Right ventricle myocardium superior (tissue), 1 donor: ENCODE measurements around the gene LIN37. TPM values are rescaled to one million over a fixed set of nuclear protein-coding genes. Genes with fewer than 3 reads are reported as not detected.
A peak's percentile ranks its signal among the peaks of the same experiment; 100 is the strongest.

Source experiments
- ATAC-seq: fragments of 200-7000 bp; cut with Tn5 transposase; one replicate; pipeline ENCODE4 v1.9.1; 2020; ENCODE audit warnings: mild to moderate bottlenecking; ENCODE audit not compliant: poor library complexity
- DNase-seq: peaks from one replicate; pipeline ENCODE4 v3.0.0-alpha.2; 2020
- intact Hi-C: fragments of 100-400 bp; cut with DNase I; formaldehyde crosslinking; loops from one replicate; pipeline ENCODE4 v1.11.2; 2022
- long read RNA-seq: library from polyadenylated mRNA; unstranded; transcript quantifications from one replicate; pipeline ENCODE4 v2.0.0, GENCODE V29; 2021
- total RNA-seq: library from RNA; stranded (reverse); fragmentation: NEBNext Ultra II Directional; extraction: Animal tissue kit (Norgen Biotek cat#: 25700); gene quantifications from one replicate; pipeline ENCODE4 v1.2.1, GENCODE V29; 2021
- donor health status: DM: no; HTN: yes; CAD: no; lungs with severe emphysema.

Gene LIN37, protein sequence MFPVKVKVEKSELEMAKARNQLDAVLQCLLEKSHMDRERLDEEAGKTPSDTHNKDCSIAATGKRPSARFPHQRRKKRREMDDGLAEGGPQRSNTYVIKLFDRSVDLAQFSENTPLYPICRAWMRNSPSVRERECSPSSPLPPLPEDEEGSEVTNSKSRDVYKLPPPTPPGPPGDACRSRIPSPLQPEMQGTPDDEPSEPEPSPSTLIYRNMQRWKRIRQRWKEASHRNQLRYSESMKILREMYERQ
- total RNA-seq, result 5.2 TPM
- long read RNA-seq, partial matches to known transcripts, result 0 of 3 reads
- long read RNA-seq, other reads (novel, unspliced or antisense), result 1 of 3 reads

DNA sequence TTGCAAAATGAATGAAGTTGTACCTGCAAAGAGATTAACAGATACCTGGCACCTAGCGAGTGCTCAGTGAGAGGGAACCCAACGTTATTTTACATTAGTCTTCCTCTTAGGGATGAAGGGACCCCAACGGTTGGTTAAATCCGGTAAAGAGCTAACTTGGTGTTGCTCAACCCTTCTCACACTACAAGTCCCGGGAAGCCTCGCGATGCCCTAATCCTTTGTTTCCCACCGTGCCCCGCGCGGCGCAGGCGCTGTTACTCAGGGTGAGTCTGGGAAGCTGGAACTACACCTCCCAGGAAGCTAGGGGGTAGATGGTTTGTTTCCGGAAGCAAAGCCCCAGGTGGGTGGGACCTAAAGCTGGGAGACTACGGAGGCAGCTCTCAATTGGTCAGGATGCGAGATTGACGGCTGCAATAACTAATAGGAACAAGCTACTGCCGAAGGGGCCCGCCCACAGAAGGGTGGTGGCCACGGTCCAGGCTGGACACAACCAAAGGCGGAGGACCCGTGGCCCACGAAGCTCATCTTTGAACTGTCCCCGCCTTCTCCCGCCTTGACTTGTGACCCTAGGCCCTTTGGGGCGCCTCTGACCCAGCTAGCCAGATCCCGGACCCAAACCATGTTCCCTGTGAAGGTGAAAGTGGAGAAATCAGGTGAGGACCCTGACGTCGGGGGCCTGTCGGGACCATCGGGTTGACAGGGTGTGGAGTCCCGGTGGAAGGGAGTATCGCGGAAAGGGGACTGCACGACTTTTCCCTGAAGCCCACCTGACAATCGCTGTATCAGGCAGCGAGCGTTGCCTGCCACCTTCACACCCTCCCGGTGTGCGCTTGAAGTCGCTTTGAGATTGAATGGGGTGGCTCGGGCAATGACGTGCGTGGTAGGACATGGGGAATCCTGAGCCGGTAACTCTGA lies at the start of gene LIN37:
TSS of gene LIN37 (plus strand) at position 471 of the 915 bp plus-strand sequence. CDS start at position 620, 149 bp downstream.
- intact Hi-C loops, result no loop called here
- DNase-seq, result peak; percentile 99
- ATAC-seq, result peak; percentile 86

DNA sequence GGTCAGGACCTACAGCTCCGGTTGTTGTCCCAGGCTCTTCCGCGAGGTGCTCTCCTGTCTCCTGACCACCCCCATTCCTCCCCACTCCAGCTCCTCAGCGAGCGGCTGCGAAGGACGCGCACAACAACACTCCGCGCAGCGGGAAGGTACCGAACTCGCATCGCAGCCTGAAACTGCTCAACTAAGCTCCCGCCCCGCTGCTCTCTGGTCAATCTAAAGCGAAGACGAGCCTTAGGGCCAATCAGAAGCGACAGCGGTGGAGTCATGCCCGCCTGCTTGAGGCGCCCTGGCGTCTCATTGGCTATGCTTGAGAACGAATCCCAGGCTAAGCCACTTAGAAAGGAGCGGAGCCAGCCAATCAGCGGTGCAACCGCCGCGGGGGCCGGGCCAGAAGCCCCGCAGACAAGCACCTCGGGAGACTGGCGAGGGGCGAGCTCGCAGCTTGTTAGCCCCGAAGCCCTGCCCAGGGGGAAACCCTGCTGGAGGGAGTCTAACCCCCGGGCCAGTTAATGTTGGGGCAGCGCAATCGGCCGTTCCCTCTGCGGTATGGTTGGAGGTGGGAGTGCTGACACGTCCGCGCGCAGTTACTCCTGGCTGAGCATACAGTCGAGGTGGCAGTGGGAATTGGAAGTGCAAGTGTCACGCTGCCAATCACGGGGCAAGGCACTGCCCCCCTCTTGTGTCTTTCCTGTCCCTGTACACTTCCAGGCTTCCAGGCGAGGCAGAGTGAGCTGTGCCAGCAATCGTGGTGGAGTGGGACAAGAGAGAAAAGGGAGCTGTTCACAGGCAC lies 46.0 kb upstream of the LIN37 start:
- intact Hi-C loops, result no loop called here
- DNase-seq, result peak; percentile 97
- ATAC-seq, result peak; percentile 100

DNA sequence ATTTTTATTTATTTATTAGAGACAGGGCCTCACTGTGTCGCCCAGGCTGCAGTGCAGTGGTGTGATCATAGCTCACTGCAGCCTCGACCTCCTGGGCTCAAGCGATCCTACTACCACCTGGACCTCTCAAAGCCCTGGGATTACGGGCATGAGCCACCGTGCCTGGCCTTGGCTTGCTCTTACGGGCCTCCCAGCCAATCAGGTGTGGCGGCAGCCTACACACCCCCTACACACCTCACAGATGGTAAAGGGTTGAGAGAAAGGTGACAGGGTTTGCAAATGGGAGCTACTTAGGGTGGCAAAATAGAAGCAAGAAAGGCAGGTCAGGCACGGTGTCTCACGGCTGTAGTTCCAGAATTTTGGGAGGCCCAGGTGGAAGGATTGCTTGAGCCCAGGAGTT lies 45.0 kb upstream of the LIN37 start:
- no peak for DNase-seq
- no peak for ATAC-seq
- intact Hi-C loops, result no loop called here

DNA sequence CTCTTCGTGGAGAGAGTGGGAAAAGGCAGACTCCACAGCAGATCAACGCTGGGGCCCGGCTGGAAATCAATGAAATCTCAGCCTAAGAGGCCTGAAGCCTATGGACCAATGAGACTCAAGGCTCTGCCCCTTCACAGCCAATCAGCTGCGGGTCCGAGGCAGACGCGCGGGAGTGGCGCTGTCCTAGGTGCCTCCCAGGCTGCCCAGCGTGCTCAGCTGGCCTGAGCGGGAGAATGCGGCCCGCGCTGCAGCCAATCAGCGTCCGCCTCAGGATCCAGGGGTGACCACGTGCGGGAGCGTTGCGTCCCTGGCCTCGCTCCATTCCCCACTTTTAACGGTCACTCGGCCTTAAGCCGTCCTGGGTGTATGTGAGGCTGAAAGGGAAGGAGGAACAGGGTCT lies 44.2 kb upstream of the LIN37 start, which contains the start of gene ZBTB32:
TSS of gene ZBTB32 (plus strand) at position 341 of the 400 bp plus-strand sequence. CDS start 10,069 bp downstream, outside the sequence.
- intact Hi-C loops, result no loop called here
- DNase-seq (no peak), ATAC-seq (no peak)

DNA sequence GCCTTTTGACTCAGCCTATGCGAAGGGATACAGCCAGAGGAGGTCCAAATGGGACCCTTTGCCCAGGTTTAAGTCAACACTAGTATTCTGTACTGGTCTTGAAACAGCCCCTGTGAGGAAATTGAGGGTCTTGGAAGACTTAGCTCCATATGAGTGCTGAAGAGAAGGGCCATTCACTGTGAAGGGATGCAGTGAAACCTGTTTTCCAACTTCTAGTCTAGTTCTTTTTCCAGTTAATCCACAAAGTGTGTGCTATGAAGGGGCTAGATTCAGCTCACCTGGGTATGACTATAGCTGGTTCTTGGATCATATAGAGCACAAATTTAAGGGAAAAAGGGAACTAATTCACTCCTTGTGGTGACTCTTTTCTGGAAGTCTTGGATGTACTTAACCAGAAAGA lies 40.0 kb upstream of the LIN37 start:
- intact Hi-C loops, result no loop called here
- DNase-seq (no peak), ATAC-seq (no peak)

DNA sequence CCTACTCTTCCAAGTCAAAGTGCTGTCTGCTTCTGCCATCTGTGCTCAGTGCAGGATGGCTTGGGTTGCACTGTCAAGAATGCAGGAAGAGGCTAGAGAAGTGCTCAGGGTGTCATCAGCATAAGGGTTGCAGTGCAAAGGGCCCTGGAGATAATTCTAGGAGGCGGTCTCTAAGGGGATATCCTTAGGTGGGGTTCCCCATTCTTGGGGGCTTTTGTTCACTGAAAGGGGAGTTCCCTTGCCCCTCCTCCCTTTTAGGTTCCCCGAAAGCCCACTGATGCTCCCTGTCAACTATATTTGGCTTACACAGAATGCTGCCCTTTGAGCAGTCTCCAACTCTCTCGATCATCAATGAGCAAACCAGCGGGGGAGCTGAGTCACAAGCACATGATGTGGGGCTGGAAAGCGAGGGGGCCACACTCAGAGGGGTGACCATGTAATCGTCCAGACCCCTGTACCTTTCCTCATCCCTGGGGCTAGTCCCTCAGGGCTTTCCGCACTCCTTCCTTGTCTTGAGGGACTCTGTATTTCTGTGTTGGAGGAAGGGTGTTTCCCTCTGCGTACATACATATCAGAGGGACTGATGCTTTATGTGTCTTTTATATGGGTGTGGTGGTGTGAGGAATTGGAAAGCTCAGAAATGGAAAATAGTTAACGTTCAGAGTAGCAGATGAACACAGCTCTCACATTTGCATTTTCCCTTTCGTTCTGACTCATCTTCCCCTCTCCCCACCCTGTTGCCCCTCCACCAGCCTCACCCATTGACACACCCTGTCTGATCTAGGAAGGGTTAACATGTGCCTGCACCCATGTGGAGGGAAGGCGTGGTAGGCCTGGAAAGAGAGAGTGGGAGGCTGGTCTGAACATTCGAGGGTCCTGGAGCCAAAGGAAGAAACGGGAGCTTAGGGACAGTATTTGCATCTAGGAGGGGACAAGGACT lies 37.3 kb upstream of the LIN37 start:
- intact Hi-C loops, result loop anchor here (10.0 kb wide), 2 partner anchors 166 to 224 kb away; partner anchors contain the start of genes LRFN3 and TMEM147
- ATAC-seq, result no peak
- DNase-seq, result no peak

DNA sequence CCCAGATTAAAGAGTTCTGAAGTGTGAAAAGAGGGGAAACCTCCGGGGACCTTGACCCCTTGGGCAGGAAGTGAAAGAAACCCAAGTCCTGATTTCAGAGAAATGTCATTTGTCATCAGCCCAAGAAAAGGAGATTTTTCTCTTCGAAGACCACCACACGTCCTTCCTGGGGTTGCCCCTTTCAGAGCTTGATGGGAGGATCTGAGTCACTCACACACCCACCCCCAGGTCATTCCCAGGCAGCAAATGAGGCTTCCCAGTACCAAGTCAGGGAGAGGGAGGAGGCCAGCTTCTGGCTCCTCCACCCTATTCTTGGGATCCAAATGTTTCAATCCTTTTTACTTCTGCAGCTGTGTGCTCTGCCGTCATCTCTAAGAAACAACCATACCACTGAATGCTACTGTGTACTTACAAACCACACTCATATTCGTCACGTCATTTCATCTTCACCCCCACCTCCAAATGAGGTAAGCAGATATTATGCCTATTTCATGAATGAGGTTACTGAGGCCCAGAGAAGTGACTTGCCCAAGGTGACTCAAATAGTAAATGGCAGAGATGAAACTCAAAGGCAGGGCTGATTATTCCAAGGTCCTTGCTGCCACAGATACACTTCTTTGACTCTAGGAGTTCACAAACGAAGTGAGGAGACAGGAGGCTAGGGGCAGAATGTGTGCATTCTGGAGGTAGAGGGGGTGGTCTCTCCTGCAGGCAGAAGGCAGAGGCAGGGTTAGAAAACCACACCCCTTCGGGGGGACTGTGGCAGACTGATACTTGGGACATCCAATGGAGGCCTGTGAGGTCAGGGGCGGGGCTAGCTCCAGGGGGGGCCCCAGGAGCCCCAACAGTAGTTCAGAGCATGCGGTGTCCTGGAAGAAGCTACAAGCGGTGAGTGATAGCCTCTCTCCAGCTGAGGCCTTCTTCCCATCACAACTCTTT lies 35.5 kb upstream of the LIN37 start:
- intact Hi-C loops, result loop anchor here (10.0 kb wide), 2 partner anchors 168 to 222 kb away; partner anchors contain the start of genes LRFN3 and TMEM147
- ATAC-seq (no peak), DNase-seq (no peak)

DNA sequence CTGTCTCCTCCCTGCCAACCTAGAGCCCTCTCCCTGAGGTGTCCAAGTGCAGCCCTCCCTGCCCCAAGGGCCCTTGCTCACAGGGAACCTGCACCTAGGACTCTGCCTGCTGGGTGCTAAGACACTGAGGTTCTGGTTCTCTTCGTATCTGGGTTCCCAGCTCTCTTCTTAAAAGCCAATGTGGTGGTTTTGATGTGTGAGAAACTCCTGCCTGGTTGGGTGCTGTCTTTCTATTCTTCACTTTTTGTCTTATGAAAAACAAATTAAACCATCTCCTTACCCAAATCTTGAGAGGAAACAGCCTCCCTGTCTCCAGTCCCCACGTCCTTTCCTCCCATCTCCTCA lies 34.9 kb upstream of the LIN37 start:
- intact Hi-C loops, result loop anchor here (10.0 kb wide), 2 partner anchors 169 to 221 kb away; partner anchors contain the start of genes LRFN3 and TMEM147
- DNase-seq, result no peak

DNA sequence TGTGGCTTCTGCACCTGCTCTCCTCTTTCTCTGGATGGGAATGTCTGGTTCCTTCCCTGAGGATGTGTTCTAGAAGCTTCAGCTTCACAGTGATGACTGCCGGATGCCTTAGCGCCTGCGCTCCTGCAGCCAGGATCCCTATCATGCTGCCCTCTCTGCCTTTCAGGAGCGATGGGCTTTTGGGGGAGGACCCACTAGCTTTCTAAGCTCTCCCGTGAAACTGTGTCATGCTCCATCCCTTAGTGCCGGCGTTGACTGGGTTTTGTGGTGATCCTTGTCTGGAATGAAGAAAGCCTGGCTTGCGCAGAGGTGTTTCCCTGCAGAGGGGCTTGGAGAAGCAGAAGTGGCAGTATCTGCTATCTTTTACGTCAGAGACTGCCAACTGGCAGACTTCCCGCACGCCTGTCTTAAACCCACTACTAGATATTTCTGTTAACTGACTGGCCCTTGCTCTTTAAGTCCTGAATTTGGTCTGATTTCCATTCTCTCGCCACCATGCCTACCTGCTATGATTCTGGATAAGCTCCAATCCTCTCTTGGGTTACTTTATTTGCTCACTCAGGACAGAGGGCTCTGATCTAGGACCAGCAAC lies 34.4 kb upstream of the LIN37 start:
- ATAC-seq, result no peak
- intact Hi-C loops, result loop anchor here (10.0 kb wide), 2 partner anchors 169 to 221 kb away; partner anchors contain the start of genes LRFN3 and TMEM147
- DNase-seq, result no peak

More for the DNA sequence above, 34.9 kb upstream of the LIN37 start:
- no peak for ATAC-seq

DNA sequence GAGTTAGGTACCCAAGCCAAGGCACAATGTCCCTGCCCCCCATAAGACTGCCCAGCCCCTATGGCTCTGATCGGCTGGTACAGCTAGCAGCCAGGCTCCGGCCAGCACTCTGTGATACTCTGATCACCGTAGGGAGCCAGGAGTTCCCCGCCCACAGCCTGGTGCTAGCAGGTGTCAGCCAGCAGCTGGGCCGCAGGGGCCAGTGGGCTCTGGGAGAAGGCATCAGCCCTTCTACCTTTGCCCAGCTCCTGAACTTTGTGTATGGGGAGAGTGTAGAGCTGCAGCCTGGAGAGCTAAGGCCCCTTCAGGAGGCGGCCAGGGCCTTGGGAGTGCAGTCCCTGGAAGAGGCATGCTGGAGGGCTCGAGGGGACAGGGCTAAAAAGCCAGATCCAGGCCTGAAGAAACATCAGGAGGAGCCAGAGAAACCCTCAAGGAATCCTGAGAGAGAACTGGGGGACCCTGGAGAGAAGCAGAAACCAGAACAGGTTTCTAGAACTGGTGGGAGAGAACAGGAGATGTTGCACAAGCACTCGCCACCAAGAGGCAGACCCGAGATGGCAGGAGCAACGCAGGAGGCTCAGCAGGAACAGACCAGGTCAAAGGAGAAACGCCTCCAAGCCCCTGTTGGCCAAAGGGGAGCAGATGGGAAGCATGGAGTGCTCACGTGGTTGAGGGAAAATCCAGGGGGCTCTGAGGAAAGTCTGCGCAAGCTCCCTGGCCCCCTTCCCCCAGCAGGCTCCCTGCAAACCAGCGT lies 33.6 kb upstream of the LIN37 start:
- DNase-seq, result no peak
- intact Hi-C loops, result loop anchor here (10.0 kb wide), 2 partner anchors 170 to 220 kb away; partner anchors contain the start of genes LRFN3 and TMEM147
- ATAC-seq, result no peak

DNA sequence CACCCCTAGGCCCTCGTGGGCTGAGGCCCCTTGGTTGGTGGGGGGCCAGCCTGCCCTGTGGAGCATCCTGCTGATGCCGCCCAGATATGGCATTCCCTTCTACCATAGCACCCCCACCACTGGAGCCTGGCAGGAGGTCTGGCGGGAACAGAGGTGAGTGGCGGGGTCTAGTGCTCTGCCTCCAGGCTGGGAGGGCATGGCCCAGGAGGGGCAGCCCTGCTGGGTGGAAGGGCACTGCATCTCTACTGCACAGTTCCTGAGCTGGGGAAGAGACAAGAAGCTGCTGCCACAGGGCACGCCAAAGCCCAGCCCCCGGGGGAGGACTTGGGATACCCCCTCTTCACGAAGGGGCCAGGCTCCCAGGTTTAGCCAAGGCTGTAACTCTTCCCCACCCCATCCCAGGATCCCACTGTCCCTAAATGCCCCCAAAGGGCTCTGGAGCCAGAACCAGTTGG lies 33.0 kb upstream of the LIN37 start:
- intact Hi-C loops, result loop anchor here (10.0 kb wide), 2 partner anchors 171 to 219 kb away; partner anchors contain the start of genes LRFN3 and TMEM147
- no peak for DNase-seq
- no peak for ATAC-seq

DNA sequence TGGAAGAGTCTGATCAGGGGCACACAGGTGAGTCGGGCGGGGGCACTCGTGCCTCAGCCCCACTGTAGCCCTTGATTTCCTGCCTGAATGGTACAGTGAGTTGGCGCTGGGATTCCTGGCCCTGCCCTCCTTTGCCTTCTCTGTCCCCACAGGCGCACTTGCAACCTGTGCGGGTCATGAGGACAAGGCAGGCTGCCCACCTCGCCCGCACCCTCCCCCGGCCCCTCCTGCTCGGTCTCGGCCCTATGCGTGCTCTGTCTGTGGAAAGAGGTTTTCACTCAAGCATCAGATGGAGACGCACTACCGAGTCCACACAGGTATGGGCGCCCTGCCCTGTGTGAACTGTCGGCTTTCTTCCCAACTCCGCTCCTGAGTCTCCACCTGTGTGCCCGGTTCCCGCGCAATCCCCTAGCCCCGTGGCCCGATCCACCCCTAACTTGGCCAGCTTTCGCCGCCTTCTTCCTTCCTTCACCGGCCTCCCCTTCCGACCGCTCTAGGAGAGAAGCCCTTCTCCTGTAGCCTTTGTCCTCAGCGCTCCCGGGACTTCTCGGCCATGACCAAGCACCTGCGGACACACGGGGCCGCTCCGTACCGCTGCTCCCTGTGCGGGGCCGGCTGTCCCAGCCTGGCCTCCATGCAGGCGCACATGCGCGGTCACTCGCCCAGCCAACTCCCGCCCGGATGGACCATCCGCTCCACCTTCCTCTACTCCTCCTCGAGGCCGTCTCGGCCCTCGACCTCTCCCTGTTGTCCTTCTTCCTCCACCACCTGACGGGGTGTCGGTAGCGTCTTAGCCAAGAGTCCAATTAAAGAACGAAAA lies 32.2 kb upstream of the LIN37 start:
- intact Hi-C loops, result loop anchor here (2.0 to 10.0 kb wide), 3 partner anchors 21 to 219 kb away; partner anchors contain the start of genes LRFN3 and TMEM147
- DNase-seq (peak; percentile 83), ATAC-seq (peak; percentile 52)

DNA sequence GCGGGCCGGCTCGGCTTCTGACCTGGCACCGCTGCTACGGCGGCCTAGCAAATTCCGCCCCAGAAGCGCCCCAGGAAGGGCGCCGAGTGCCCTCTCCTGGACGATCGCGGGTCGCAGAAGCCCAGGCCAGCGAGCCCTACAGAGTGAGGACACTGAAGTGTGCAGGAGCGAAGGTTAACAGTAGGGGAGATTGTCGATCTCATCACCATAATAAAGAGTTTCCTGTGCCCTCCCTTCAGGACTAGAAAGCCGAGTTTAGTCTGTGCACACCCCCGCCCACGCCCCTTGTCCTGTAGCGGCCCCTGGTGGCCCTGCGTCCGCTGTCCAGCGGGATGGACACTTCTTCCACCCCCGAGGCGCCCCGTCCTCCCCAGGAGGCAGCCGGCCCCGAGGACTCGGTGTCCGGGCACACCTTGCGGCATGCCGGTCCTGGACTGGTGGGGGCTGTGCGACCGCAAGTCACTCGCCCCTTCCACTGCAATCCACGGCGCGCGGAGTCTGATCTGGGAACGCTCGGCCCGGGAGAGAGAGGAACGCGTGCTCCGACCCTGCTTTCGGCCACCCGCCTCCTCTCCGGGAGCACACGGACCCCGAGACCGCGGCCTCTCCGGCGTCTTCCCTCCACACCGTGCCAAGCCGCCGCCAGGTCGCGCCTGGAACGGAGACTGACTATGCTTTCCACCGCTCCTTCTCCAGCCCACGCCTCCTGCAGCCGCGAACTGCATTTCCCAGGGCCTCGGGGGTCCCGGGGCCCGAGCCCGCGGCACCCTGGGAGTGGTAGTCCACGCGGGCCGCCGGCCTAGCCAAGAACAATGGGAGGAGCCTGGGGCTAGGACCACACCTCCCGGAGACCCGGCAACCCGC lies 31.3 kb upstream of the LIN37 start:
- DNase-seq (peak; percentile 97), ATAC-seq (peak; percentile 95)
- intact Hi-C loops, result loop anchor here (2.0 to 10.0 kb wide), 3 partner anchors 22 to 218 kb away; partner anchors contain the start of genes LRFN3 and TMEM147
